HG03108 (cell line): ENCODE measurements around the gene AKAP8.
"Not testable (repeated sequence)": the region's sequence is repeated elsewhere in the genome, so short reads cannot be mapped to it uniquely, and the experiment has no call there.

Experiments used
- ATAC-seq: cut with Tn5 transposase; IDR thresholded peaks from one replicate; pipeline ENCODE4 v1.9.1; 2021; ENCODE audit warnings: moderate library complexity; ENCODE audit not compliant: unreplicated experiment

Gene AKAP8

GRCh38 chr19:15374105-15374651 is 5.4 kb downstream of the AKAP8 start:
- ATAC-seq, result no peak

- ATAC-seq, result no peak
Observed at GRCh38 chr19:15373644-15374043, 5.9 kb downstream of the AKAP8 start.

- no peak for ATAC-seq
Observed at GRCh38 chr19:15372891-15373301, 6.7 kb downstream of the AKAP8 start.

- no peak for ATAC-seq
Observed at GRCh38 chr19:15372470-15372869, 7.1 kb downstream of the AKAP8 start.

GRCh38 chr19:15371786-15372380 is 7.7 kb downstream of the AKAP8 start:
- no peak for ATAC-seq

- no peak for ATAC-seq
Observed at GRCh38 chr19:15371119-15371518, 8.5 kb downstream of the AKAP8 start.

- ATAC-seq, result no peak
Observed at GRCh38 chr19:15369594-15369891, 10.0 kb downstream of the AKAP8 start.

GRCh38 chr19:15368798-15369593 is 10.6 kb downstream of the AKAP8 start:
- ATAC-seq, result no peak

GRCh38 chr19:15368051-15368632 is 11.4 kb downstream of the AKAP8 start:
- no peak for ATAC-seq

- ATAC-seq, result no peak
Observed at GRCh38 chr19:15367439-15367838, 12.1 kb downstream of the AKAP8 start.

GRCh38 chr19:15365264-15365663 is 14.3 kb downstream of the AKAP8 start:
- no peak for ATAC-seq

GRCh38 chr19:15363791-15364190 is 15.8 kb downstream of the AKAP8 start:
- not testable (repeated sequence) for ATAC-seq

- ATAC-seq, result not testable (repeated sequence)
Observed at GRCh38 chr19:15363048-15363447, 16.5 kb downstream of the AKAP8 start.

- not testable (repeated sequence) for ATAC-seq
Observed at GRCh38 chr19:15360015-15360414, 19.6 kb downstream of the AKAP8 start.

GRCh38 chr19:15358918-15359317 is 20.7 kb downstream of the AKAP8 start:
- no peak for ATAC-seq

- no peak for ATAC-seq
Observed at GRCh38 chr19:15357906-15358305, 21.7 kb downstream of the AKAP8 start.

GRCh38 chr19:15354566-15355296 is 24.9 kb downstream of the AKAP8 start:
- ATAC-seq, result no peak

GRCh38 chr19:15353908-15354307 is 25.7 kb downstream of the AKAP8 start:
- no peak for ATAC-seq

- not testable (repeated sequence) for ATAC-seq
Observed at GRCh38 chr19:15352535-15352934, 27.1 kb downstream of the AKAP8 start.

GRCh38 chr19:15341328-15341727 is 38.3 kb downstream of the AKAP8 start:
- not testable (repeated sequence) for ATAC-seq

- ATAC-seq, result no peak
Observed at GRCh38 chr19:15340086-15340485, 39.5 kb downstream of the AKAP8 start.
